Activated naive CD8-positive, alpha-beta T cell treated with anti-CD3 and anti-CD28 coated beads, Interleukin-2, amount 50 U/mL, for 24 hours (primary cell): ENCODE measurements around the gene PCOLCE2.

Source experiments
- ATAC-seq: fragments of 150-1000 bp; cut with Tn5 transposase; one replicate; pipeline ENCODE4 v1.10.0; 2021
- DNase-seq: peaks from one replicate; pipeline ENCODE4 v3.0.0; 2021
- H3K27ac Mint-ChIP-seq: one replicate; pipeline ENCODE4 v1.8.0; 2021; ENCODE audit warnings: mild to moderate bottlenecking, mixed read lengths
- H3K27me3 Mint-ChIP-seq: one replicate; pipeline ENCODE4 v1.8.0; 2021; ENCODE audit warnings: mixed read lengths
- H3K36me3 Mint-ChIP-seq: one replicate; pipeline ENCODE4 v1.8.0; 2021; ENCODE audit warnings: low read depth, mixed read lengths
- H3K4me1 Mint-ChIP-seq: one replicate; pipeline ENCODE4 v1.8.0; 2021; ENCODE audit warnings: mixed read lengths
- H3K4me3 Mint-ChIP-seq: one replicate; pipeline ENCODE4 v1.8.0; 2021; ENCODE audit warnings: mild to moderate bottlenecking, moderate library complexity, mixed read lengths
- H3K9me3 Mint-ChIP-seq: one replicate; pipeline ENCODE4 v1.8.0; 2021; ENCODE audit warnings: mixed read lengths

Gene PCOLCE2

GRCh38 chr3:142888481-142889211 is at the start of gene PCOLCE2:
Gene PCOLCE2, minus strand, starts transcription at chr3:142889083. Its CDS starts 187 bp downstream, at chr3:142888896.
- H3K27me3 Mint-ChIP-seq, result peaks cover 57% of the 10 kb centered on the region
- no peak within 1 kb of the TSS for H3K27ac Mint-ChIP-seq
- H3K36me3 Mint-ChIP-seq, result no peaks in the 10 kb centered on the region
- H3K4me1 Mint-ChIP-seq, result peaks cover 11% of the 10 kb centered on the region
- peak; percentile 22 for DNase-seq
- peak within 1 kb of the TSS; percentile 71 for H3K4me3 Mint-ChIP-seq
- no peaks in the 10 kb centered on the region for H3K9me3 Mint-ChIP-seq
- ATAC-seq, result peak; percentile 76

GRCh38 chr3:142935963-142936362 is 47.1 kb upstream of the PCOLCE2 start:
- Mint-ChIP-seq H3K27me3 (peaks cover 1% of the 10 kb centered on the region), H3K4me3 (no peak overlapping the region), H3K4me1 (no peaks in the 10 kb centered on the region), H3K27ac (no peak overlapping the region), H3K36me3 (no peaks in the 10 kb centered on the region), H3K9me3 (no peaks in the 10 kb centered on the region)
- no peak for ATAC-seq
- no peak for DNase-seq

- Mint-ChIP-seq H3K27me3 (peaks cover 1% of the 10 kb centered on the region), H3K9me3 (no peaks in the 10 kb centered on the region), H3K27ac (no peak overlapping the region), H3K4me1 (no peaks in the 10 kb centered on the region), H3K4me3 (no peak overlapping the region), H3K36me3 (no peaks in the 10 kb centered on the region)
- ATAC-seq, result no peak
- no peak for DNase-seq
Observed at GRCh38 chr3:142934887-142935269, 46.0 kb upstream of the PCOLCE2 start.

- DNase-seq, result no peak
- Mint-ChIP-seq H3K27ac (no peak overlapping the region), H3K4me3 (no peak overlapping the region), H3K36me3 (no peaks in the 10 kb centered on the region), H3K4me1 (no peaks in the 10 kb centered on the region), H3K9me3 (no peaks in the 10 kb centered on the region), H3K27me3 (peaks cover 1% of the 10 kb centered on the region)
- ATAC-seq, result no peak
Observed at GRCh38 chr3:142934128-142934886, 45.4 kb upstream of the PCOLCE2 start.

GRCh38 chr3:142931222-142931621 is 42.3 kb upstream of the PCOLCE2 start:
- H3K9me3 Mint-ChIP-seq, result no peaks in the 10 kb centered on the region
- ATAC-seq, result peak; percentile 61
- DNase-seq, result peak; percentile 5

GRCh38 chr3:142930463-142930862 is 41.6 kb upstream of the PCOLCE2 start:
- H3K27ac Mint-ChIP-seq, result no peak overlapping the region
- peaks cover 10% of the 10 kb centered on the region for H3K27me3 Mint-ChIP-seq
- H3K36me3 Mint-ChIP-seq, result no peaks in the 10 kb centered on the region
- no peaks in the 10 kb centered on the region for H3K9me3 Mint-ChIP-seq
- H3K4me3 Mint-ChIP-seq, result no peak overlapping the region
- DNase-seq (no peak), ATAC-seq (no peak)
- H3K4me1 Mint-ChIP-seq, result no peaks in the 10 kb centered on the region

More at GRCh38 chr3:142931222-142931621, 42.3 kb upstream of the PCOLCE2 start:
- Mint-ChIP-seq H3K4me1 (no peaks in the 10 kb centered on the region), H3K27ac (no peak overlapping the region), H3K36me3 (no peaks in the 10 kb centered on the region), H3K27me3 (peaks cover 10% of the 10 kb centered on the region), H3K4me3 (no peak overlapping the region)

GRCh38 chr3:142929890-142930289 is 41.0 kb upstream of the PCOLCE2 start:
- DNase-seq (no peak), ATAC-seq (no peak)
- H3K4me3 Mint-ChIP-seq, result no peak overlapping the region
- peaks cover 10% of the 10 kb centered on the region for H3K27me3 Mint-ChIP-seq
- no peaks in the 10 kb centered on the region for H3K4me1 Mint-ChIP-seq
- H3K36me3 Mint-ChIP-seq, result no peaks in the 10 kb centered on the region
- no peak overlapping the region for H3K27ac Mint-ChIP-seq
- no peaks in the 10 kb centered on the region for H3K9me3 Mint-ChIP-seq

- Mint-ChIP-seq H3K36me3 (no peaks in the 10 kb centered on the region), H3K4me1 (no peaks in the 10 kb centered on the region)
- peak; percentile 72 for ATAC-seq
Observed at GRCh38 chr3:142929109-142929508, 40.2 kb upstream of the PCOLCE2 start.

GRCh38 chr3:142926368-142926944 is 37.6 kb upstream of the PCOLCE2 start:
- Mint-ChIP-seq H3K4me1 (no peaks in the 10 kb centered on the region), H3K9me3 (no peaks in the 10 kb centered on the region), H3K36me3 (no peaks in the 10 kb centered on the region), H3K27me3 (peaks cover 25% of the 10 kb centered on the region), H3K27ac (no peak overlapping the region), H3K4me3 (no peak overlapping the region)
- ATAC-seq (no peak), DNase-seq (no peak)

More at GRCh38 chr3:142929109-142929508, 40.2 kb upstream of the PCOLCE2 start:
- peaks cover 16% of the 10 kb centered on the region for H3K27me3 Mint-ChIP-seq
- no peaks in the 10 kb centered on the region for H3K9me3 Mint-ChIP-seq
- no peak overlapping the region for H3K27ac Mint-ChIP-seq
- peak; percentile 39 for DNase-seq
- H3K4me3 Mint-ChIP-seq, result no peak overlapping the region

GRCh38 chr3:142925140-142925539 is 36.3 kb upstream of the PCOLCE2 start:
- Mint-ChIP-seq H3K27ac (no peak overlapping the region), H3K4me1 (no peaks in the 10 kb centered on the region), H3K9me3 (no peaks in the 10 kb centered on the region), H3K36me3 (no peaks in the 10 kb centered on the region), H3K4me3 (no peak overlapping the region), H3K27me3 (peaks cover 25% of the 10 kb centered on the region)
- no peak for DNase-seq
- ATAC-seq, result no peak

GRCh38 chr3:142923694-142924093 is 34.8 kb upstream of the PCOLCE2 start:
- Mint-ChIP-seq H3K27me3 (peaks cover 25% of the 10 kb centered on the region), H3K4me1 (no peaks in the 10 kb centered on the region), H3K4me3 (no peak overlapping the region), H3K36me3 (no peaks in the 10 kb centered on the region), H3K9me3 (no peaks in the 10 kb centered on the region), H3K27ac (no peak overlapping the region)
- ATAC-seq (no peak), DNase-seq (no peak)

GRCh38 chr3:142916605-142917004 is 27.7 kb upstream of the PCOLCE2 start:
- no peak for ATAC-seq
- H3K9me3 Mint-ChIP-seq, result no peaks in the 10 kb centered on the region
- H3K27ac Mint-ChIP-seq, result no peak overlapping the region
- H3K36me3 Mint-ChIP-seq, result no peaks in the 10 kb centered on the region
- DNase-seq, result no peak
- H3K4me1 Mint-ChIP-seq, result no peaks in the 10 kb centered on the region
- H3K4me3 Mint-ChIP-seq, result no peak overlapping the region
- H3K27me3 Mint-ChIP-seq, result peaks cover 8% of the 10 kb centered on the region

- ATAC-seq, result no peak
- no peaks in the 10 kb centered on the region for H3K4me1 Mint-ChIP-seq
- no peaks in the 10 kb centered on the region for H3K9me3 Mint-ChIP-seq
- H3K27me3 Mint-ChIP-seq, result peaks cover 9% of the 10 kb centered on the region
- no peak for DNase-seq
- no peaks in the 10 kb centered on the region for H3K36me3 Mint-ChIP-seq
- H3K4me3 Mint-ChIP-seq, result no peak overlapping the region
- H3K27ac Mint-ChIP-seq, result no peak overlapping the region
Observed at GRCh38 chr3:142915636-142916035, 26.8 kb upstream of the PCOLCE2 start.

GRCh38 chr3:142914286-142914811 is 25.5 kb upstream of the PCOLCE2 start:
- DNase-seq, result no peak
- Mint-ChIP-seq H3K4me3 (no peak overlapping the region), H3K27me3 (peaks cover 11% of the 10 kb centered on the region), H3K36me3 (no peaks in the 10 kb centered on the region), H3K27ac (no peak overlapping the region), H3K9me3 (no peaks in the 10 kb centered on the region), H3K4me1 (no peaks in the 10 kb centered on the region)
- no peak for ATAC-seq

- no peaks in the 10 kb centered on the region for H3K9me3 Mint-ChIP-seq
- ATAC-seq (no peak), DNase-seq (no peak)
- H3K27ac Mint-ChIP-seq, result no peak overlapping the region
- peaks cover 16% of the 10 kb centered on the region for H3K27me3 Mint-ChIP-seq
- H3K4me3 Mint-ChIP-seq, result no peak overlapping the region
- H3K36me3 Mint-ChIP-seq, result no peaks in the 10 kb centered on the region
- H3K4me1 Mint-ChIP-seq, result no peaks in the 10 kb centered on the region
Observed at GRCh38 chr3:142913432-142913831, 24.5 kb upstream of the PCOLCE2 start.
